ENCODE data around the gene CC2D2B. TPM values are rescaled to one million over a fixed set of nuclear protein-coding genes. Genes with fewer than 3 reads are reported as not detected.

The CC2D2B gene
- total RNA-seq, 4 donors from 2014 or later: 0.96 to 1.6 (median 1.1) TPM; not detected in 1

DNA sequence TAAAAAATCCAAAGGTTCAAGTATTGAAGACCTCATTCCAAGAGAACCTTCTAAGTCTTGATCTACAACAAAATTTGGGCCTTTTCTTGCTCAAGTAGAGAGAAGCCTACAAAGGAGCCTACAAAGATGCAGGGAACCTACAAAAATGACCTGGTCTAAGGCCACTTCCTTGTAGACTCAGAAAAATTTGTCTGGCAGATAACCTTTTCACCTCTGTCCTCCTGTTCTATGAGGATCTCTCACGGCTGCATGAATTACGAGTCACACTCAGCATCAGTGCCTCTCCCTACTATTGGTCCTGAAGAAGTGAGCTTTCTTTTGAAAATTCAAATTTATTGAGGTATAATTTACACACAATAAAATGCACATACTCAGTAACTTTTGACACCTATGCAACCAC is 164.9 kb downstream of the CC2D2B start:
- WGBS, 2 donors (ENCODE audit: low coverage in 1 of 2): 59 to 73% methylated on average over 2 of the region's 2 CpGs
- H3K4me1 ChIP-seq: no peaks in the 10 kb centered on the region
- no peaks in the 10 kb centered on the region for H3K27me3 ChIP-seq
- no peak for DNase-seq
- H3K27ac ChIP-seq: no peak overlapping the region
- TF ChIP-seq POLR2A (IDR thresholded peaks at IDR 0.05) (no peak), EP300 (IDR thresholded peaks at IDR 0.05; ENCODE audit: low read depth) (no peak), POLR2AphosphoS5 (IDR thresholded peaks at IDR 0.05) (no peak)
- TF ChIP-seq, protein P1, sequence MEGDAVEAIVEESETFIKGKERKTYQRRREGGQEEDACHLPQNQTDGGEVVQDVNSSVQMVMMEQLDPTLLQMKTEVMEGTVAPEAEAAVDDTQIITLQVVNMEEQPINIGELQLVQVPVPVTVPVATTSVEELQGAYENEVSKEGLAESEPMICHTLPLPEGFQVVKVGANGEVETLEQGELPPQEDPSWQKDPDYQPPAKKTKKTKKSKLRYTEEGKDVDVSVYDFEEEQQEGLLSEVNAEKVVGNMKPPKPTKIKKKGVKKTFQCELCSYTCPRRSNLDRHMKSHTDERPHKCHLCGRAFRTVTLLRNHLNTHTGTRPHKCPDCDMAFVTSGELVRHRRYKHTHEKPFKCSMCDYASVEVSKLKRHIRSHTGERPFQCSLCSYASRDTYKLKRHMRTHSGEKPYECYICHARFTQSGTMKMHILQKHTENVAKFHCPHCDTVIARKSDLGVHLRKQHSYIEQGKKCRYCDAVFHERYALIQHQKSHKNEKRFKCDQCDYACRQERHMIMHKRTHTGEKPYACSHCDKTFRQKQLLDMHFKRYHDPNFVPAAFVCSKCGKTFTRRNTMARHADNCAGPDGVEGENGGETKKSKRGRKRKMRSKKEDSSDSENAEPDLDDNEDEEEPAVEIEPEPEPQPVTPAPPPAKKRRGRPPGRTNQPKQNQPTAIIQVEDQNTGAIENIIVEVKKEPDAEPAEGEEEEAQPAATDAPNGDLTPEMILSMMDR (IDR thresholded peaks at IDR 0.05): no peak
- in situ Hi-C loops (cut with MboI; ENCODE audit: low pct_ligation_motif_present in 1 of 4, low pct_unique_long_range_greater_than_20kb in 1 of 4, low sequenced_read_pairs in 3 of 4): no loop called here
- H3K9me3 ChIP-seq: no peaks in the 10 kb centered on the region
- H3K36me3 ChIP-seq: no peaks in the 10 kb centered on the region
- intact Hi-C loops (cut with DNase I; ENCODE audit: low total_unique reads): no loop called here
- H3K4me3 ChIP-seq: no peak overlapping the region

- 86% methylated on average over 1 of the region's 1 CpG for WGBS, 2 donors (ENCODE audit: low coverage in 1 of 2)
- no peaks in the 10 kb centered on the region for H3K4me1 ChIP-seq
- in situ Hi-C loops (cut with MboI; ENCODE audit: low pct_ligation_motif_present in 1 of 4, low pct_unique_long_range_greater_than_20kb in 1 of 4, low sequenced_read_pairs in 3 of 4): no loop called here
- no peak overlapping the region for H3K4me3 ChIP-seq
- no peaks in the 10 kb centered on the region for H3K9me3 ChIP-seq
- no peak for DNase-seq
- no peaks in the 10 kb centered on the region for H3K27me3 ChIP-seq
- no peak for TF ChIP-seq POLR2A (IDR thresholded peaks at IDR 0.05)
- no peak for TF ChIP-seq EP300 (IDR thresholded peaks at IDR 0.05; ENCODE audit: low read depth)
- no peak for TF ChIP-seq POLR2AphosphoS5 (IDR thresholded peaks at IDR 0.05)
- intact Hi-C loops (cut with DNase I; ENCODE audit: low total_unique reads): no loop called here
- H3K27ac ChIP-seq: no peak overlapping the region
- H3K36me3 ChIP-seq: no peaks in the 10 kb centered on the region
Measured at GRCh38 chr10:96073722-96074121, 165.9 kb downstream of the CC2D2B start.

- no peaks in the 10 kb centered on the region for H3K27me3 ChIP-seq
- intact Hi-C loops (cut with DNase I; ENCODE audit: low total_unique reads) (no loop called here), in situ Hi-C loops (cut with MboI; ENCODE audit: low pct_ligation_motif_present in 1 of 4, low pct_unique_long_range_greater_than_20kb in 1 of 4, low sequenced_read_pairs in 3 of 4) (no loop called here)
- H3K4me1 ChIP-seq: no peaks in the 10 kb centered on the region
- WGBS, 2 donors (ENCODE audit: low coverage in 1 of 2): 90 to 91% methylated on average over 3 of the region's 3 CpGs
- no peaks in the 10 kb centered on the region for H3K9me3 ChIP-seq
- H3K27ac ChIP-seq: no peak overlapping the region
- H3K4me3 ChIP-seq: no peak overlapping the region
- DNase-seq: no peak
- TF ChIP-seq POLR2A (IDR thresholded peaks at IDR 0.05) (no peak), POLR2AphosphoS5 (IDR thresholded peaks at IDR 0.05) (no peak), EP300 (IDR thresholded peaks at IDR 0.05; ENCODE audit: low read depth) (no peak)
- TF ChIP-seq, protein P1 (IDR thresholded peaks at IDR 0.05): no peak
- no peaks in the 10 kb centered on the region for H3K36me3 ChIP-seq
Measured at GRCh38 chr10:96074776-96075175, 167.0 kb downstream of the CC2D2B start.

DNA sequence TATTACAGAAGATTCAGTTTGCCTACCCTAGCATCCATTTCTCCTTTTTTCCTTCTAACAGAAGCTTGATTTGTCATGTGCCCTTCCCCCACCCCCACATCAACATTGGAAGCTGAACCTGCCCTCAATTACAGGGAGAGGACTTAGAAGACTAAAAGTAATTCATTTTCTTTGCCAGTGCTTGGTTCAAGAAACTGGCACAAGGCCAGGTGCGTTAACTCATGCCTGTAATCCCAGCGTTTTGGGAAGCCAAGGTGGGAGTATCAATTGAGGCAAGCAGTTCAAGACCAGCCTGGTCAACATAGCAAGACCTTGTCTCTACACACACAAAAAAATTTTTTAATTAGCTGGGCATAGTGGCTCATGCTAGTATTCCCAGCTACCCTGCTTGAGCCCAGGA is 168.2 kb downstream of the CC2D2B start:
- no peak overlapping the region for H3K4me3 ChIP-seq
- intact Hi-C loops (cut with DNase I; ENCODE audit: low total_unique reads) (no loop called here), in situ Hi-C loops (cut with MboI; ENCODE audit: low pct_ligation_motif_present in 1 of 4, low pct_unique_long_range_greater_than_20kb in 1 of 4, low sequenced_read_pairs in 3 of 4) (no loop called here)
- H3K9me3 ChIP-seq: no peaks in the 10 kb centered on the region
- WGBS, 2 donors (ENCODE audit: low coverage in 1 of 2): 66 to 75% methylated on average over 2 of the region's 2 CpGs
- TF ChIP-seq POLR2A (IDR thresholded peaks at IDR 0.05) (no peak), EP300 (IDR thresholded peaks at IDR 0.05; ENCODE audit: low read depth) (no peak), POLR2AphosphoS5 (IDR thresholded peaks at IDR 0.05) (no peak)
- TF ChIP-seq, protein P1 (IDR thresholded peaks at IDR 0.05): no peak
- no peaks in the 10 kb centered on the region for H3K36me3 ChIP-seq
- no peak for DNase-seq
- H3K27me3 ChIP-seq: no peaks in the 10 kb centered on the region
- no peaks in the 10 kb centered on the region for H3K4me1 ChIP-seq
- H3K27ac ChIP-seq: no peak overlapping the region

DNA sequence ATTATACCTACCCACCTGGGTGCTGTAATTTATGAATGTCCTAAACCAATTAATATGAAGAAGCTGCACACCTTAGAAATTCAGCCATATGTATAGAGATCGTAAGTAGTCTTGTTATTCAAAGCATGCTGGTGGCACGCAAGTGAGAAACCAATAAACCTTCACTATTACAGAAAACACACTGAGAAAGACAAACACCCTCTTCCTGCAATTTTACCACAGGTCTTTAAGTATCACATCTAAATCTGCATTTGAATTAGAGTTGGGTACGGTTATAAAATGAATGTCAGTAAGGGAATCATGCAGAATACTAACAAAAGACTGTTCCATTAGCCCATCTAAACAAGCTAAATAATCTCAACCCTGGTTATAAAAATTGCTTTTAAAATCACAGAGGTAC is 169.4 kb downstream of the CC2D2B start:
- no peak overlapping the region for H3K4me3 ChIP-seq
- no peaks in the 10 kb centered on the region for H3K9me3 ChIP-seq
- H3K36me3 ChIP-seq: no peaks in the 10 kb centered on the region
- H3K4me1 ChIP-seq: no peaks in the 10 kb centered on the region
- in situ Hi-C loops (cut with MboI; ENCODE audit: low pct_ligation_motif_present in 1 of 4, low pct_unique_long_range_greater_than_20kb in 1 of 4, low sequenced_read_pairs in 3 of 4) (no loop called here), intact Hi-C loops (cut with DNase I; ENCODE audit: low total_unique reads) (no loop called here)
- no peaks in the 10 kb centered on the region for H3K27me3 ChIP-seq
- WGBS, 2 donors (ENCODE audit: low coverage in 1 of 2): 89% methylated on average over 3 of the region's 3 CpGs
- TF ChIP-seq POLR2A (IDR thresholded peaks at IDR 0.05) (no peak), EP300 (IDR thresholded peaks at IDR 0.05; ENCODE audit: low read depth) (no peak), POLR2AphosphoS5 (IDR thresholded peaks at IDR 0.05) (no peak)
- TF ChIP-seq, protein P1 (IDR thresholded peaks at IDR 0.05): no peak
- no peak overlapping the region for H3K27ac ChIP-seq
- no peak for DNase-seq
